ENCODE data around the gene VCL. TPM values are rescaled to one million over a fixed set of nuclear protein-coding genes. Genes with fewer than 3 reads are reported as not detected.
"Not testable (repeated sequence)": the region's sequence is repeated elsewhere in the genome, so short reads cannot be mapped to it uniquely, and the experiment has no call there.

The VCL gene
- polyA plus RNA-seq, 2 donors = 25.0 to 41.4 TPM

GRCh38 chr10:74021248-74022055 is 23.5 kb downstream of the VCL start:
- Histone ChIP-seq H3K36me3 (ENCODE audit: control insufficient read depth in 2 of 2, insufficient read depth in 2 of 2, low read length in 1 of 2) (no peaks in the 10 kb centered on the region), H3K4me1 (ENCODE audit: control insufficient read depth in 2 of 2, insufficient read depth in 2 of 2, low read length in 1 of 2) (peaks cover 0 to 2% of the 10 kb centered on the region in 2 donors), H3K27ac (ENCODE audit: low read depth in 2 of 2, low read length in 1 of 2) (no peak overlapping the region), H3K27me3 (ENCODE audit: control insufficient read depth in 1 of 2, insufficient read depth in 2 of 2, low read length in 2 of 2) (no peaks in the 10 kb centered on the region), H3K4me3 (ENCODE audit: low read depth in 1 of 2, low read length in 2 of 2) (no peak overlapping the region), H3K9me3 (ENCODE audit: control insufficient read depth in 2 of 2, insufficient read depth in 1 of 2, low read depth in 1 of 2, low read length in 1 of 2) (no peaks in the 10 kb centered on the region)
- WGBS, 2 donors = 43 to 51% methylated on average over 4 of the region's 4 CpGs

- H3K4me1 ChIP-seq (ENCODE audit: control insufficient read depth in 2 of 2, insufficient read depth in 2 of 2, low read length in 1 of 2) = peaks cover 0 to 2% of the 10 kb centered on the region in 2 donors
- no peaks in the 10 kb centered on the region for H3K27me3 ChIP-seq (ENCODE audit: control insufficient read depth in 1 of 2, insufficient read depth in 2 of 2, low read length in 2 of 2)
- no peak overlapping the region for H3K27ac ChIP-seq (ENCODE audit: low read depth in 2 of 2, low read length in 1 of 2)
- no peaks in the 10 kb centered on the region for H3K36me3 ChIP-seq (ENCODE audit: control insufficient read depth in 2 of 2, insufficient read depth in 2 of 2, low read length in 1 of 2)
- H3K4me3 ChIP-seq (ENCODE audit: low read depth in 1 of 2, low read length in 2 of 2) = no peak overlapping the region
- 68 to 82% methylated on average over 5 of the region's 5 CpGs for WGBS, 2 donors
- H3K9me3 ChIP-seq (ENCODE audit: control insufficient read depth in 2 of 2, insufficient read depth in 1 of 2, low read depth in 1 of 2, low read length in 1 of 2) = no peaks in the 10 kb centered on the region
Observed at GRCh38 chr10:74022926-74023629, 25.2 kb downstream of the VCL start.

GRCh38 chr10:74024600-74024999 is 26.7 kb downstream of the VCL start:
- H3K4me1 ChIP-seq (ENCODE audit: control insufficient read depth in 2 of 2, insufficient read depth in 2 of 2, low read length in 1 of 2) = no peaks in the 10 kb centered on the region
- no peaks in the 10 kb centered on the region for H3K9me3 ChIP-seq (ENCODE audit: control insufficient read depth in 2 of 2, insufficient read depth in 1 of 2, low read depth in 1 of 2, low read length in 1 of 2)
- H3K27me3 ChIP-seq (ENCODE audit: control insufficient read depth in 1 of 2, insufficient read depth in 2 of 2, low read length in 2 of 2) = no peaks in the 10 kb centered on the region

GRCh38 chr10:74025380-74025978 is 27.6 kb downstream of the VCL start:
- Histone ChIP-seq H3K27me3 (ENCODE audit: control insufficient read depth in 1 of 2, insufficient read depth in 2 of 2, low read length in 2 of 2) (no peaks in the 10 kb centered on the region), H3K9me3 (ENCODE audit: control insufficient read depth in 2 of 2, insufficient read depth in 1 of 2, low read depth in 1 of 2, low read length in 1 of 2) (no peaks in the 10 kb centered on the region), H3K4me1 (ENCODE audit: control insufficient read depth in 2 of 2, insufficient read depth in 2 of 2, low read length in 1 of 2) (no peaks in the 10 kb centered on the region), H3K36me3 (ENCODE audit: control insufficient read depth in 2 of 2, insufficient read depth in 2 of 2, low read length in 1 of 2) (no peaks in the 10 kb centered on the region), H3K4me3 (ENCODE audit: low read depth in 1 of 2, low read length in 2 of 2) (no peak overlapping the region), H3K27ac (ENCODE audit: low read depth in 2 of 2, low read length in 1 of 2) (no peak overlapping the region)
- WGBS, 2 donors = 67 to 73% methylated on average over 5 of the region's 5 CpGs

More at GRCh38 chr10:74024600-74024999, 26.7 kb downstream of the VCL start:
- Histone ChIP-seq H3K4me3 (ENCODE audit: low read depth in 1 of 2, low read length in 2 of 2) (no peak overlapping the region), H3K27ac (ENCODE audit: low read depth in 2 of 2, low read length in 1 of 2) (no peak overlapping the region), H3K36me3 (ENCODE audit: control insufficient read depth in 2 of 2, insufficient read depth in 2 of 2, low read length in 1 of 2) (no peaks in the 10 kb centered on the region)

- no peaks in the 10 kb centered on the region for H3K9me3 ChIP-seq (ENCODE audit: control insufficient read depth in 2 of 2, insufficient read depth in 1 of 2, low read depth in 1 of 2, low read length in 1 of 2)
- no peak overlapping the region for H3K4me3 ChIP-seq (ENCODE audit: low read depth in 1 of 2, low read length in 2 of 2)
- no peaks in the 10 kb centered on the region for H3K4me1 ChIP-seq (ENCODE audit: control insufficient read depth in 2 of 2, insufficient read depth in 2 of 2, low read length in 1 of 2)
- H3K36me3 ChIP-seq (ENCODE audit: control insufficient read depth in 2 of 2, insufficient read depth in 2 of 2, low read length in 1 of 2) = no peaks in the 10 kb centered on the region
- H3K27me3 ChIP-seq (ENCODE audit: control insufficient read depth in 1 of 2, insufficient read depth in 2 of 2, low read length in 2 of 2) = no peaks in the 10 kb centered on the region
- no peak overlapping the region for H3K27ac ChIP-seq (ENCODE audit: low read depth in 2 of 2, low read length in 1 of 2)
- 47 to 50% methylated on average over 3 of the region's 3 CpGs for WGBS, 2 donors
Observed at GRCh38 chr10:74026428-74027015, 28.6 kb downstream of the VCL start.

GRCh38 chr10:74027702-74028101 is 29.8 kb downstream of the VCL start:
- Histone ChIP-seq H3K4me1 (ENCODE audit: control insufficient read depth in 2 of 2, insufficient read depth in 2 of 2, low read length in 1 of 2) (no peaks in the 10 kb centered on the region), H3K36me3 (ENCODE audit: control insufficient read depth in 2 of 2, insufficient read depth in 2 of 2, low read length in 1 of 2) (no peaks in the 10 kb centered on the region), H3K27me3 (ENCODE audit: control insufficient read depth in 1 of 2, insufficient read depth in 2 of 2, low read length in 2 of 2) (no peaks in the 10 kb centered on the region), H3K9me3 (ENCODE audit: control insufficient read depth in 2 of 2, insufficient read depth in 1 of 2, low read depth in 1 of 2, low read length in 1 of 2) (no peaks in the 10 kb centered on the region), H3K27ac (ENCODE audit: low read depth in 2 of 2, low read length in 1 of 2) (no peak overlapping the region), H3K4me3 (ENCODE audit: low read depth in 1 of 2, low read length in 2 of 2) (no peak overlapping the region)
- 95 to 96% methylated on average over 2 of the region's 2 CpGs for WGBS, 2 donors

- 85 to 97% methylated on average over 1 of the region's 1 CpG for WGBS, 2 donors
- no peaks in the 10 kb centered on the region for H3K9me3 ChIP-seq (ENCODE audit: control insufficient read depth in 2 of 2, insufficient read depth in 1 of 2, low read depth in 1 of 2, low read length in 1 of 2)
Observed at GRCh38 chr10:74029943-74030342, 32.0 kb downstream of the VCL start.

GRCh38 chr10:74032208-74032607 is 34.3 kb downstream of the VCL start:
- not testable (repeated sequence) for H3K36me3 ChIP-seq (ENCODE audit: control insufficient read depth in 2 of 2, insufficient read depth in 2 of 2, low read length in 1 of 2); H3K27me3 ChIP-seq (ENCODE audit: control insufficient read depth in 1 of 2, insufficient read depth in 2 of 2, low read length in 2 of 2); H3K27ac ChIP-seq (ENCODE audit: low read depth in 2 of 2, low read length in 1 of 2); H3K4me3 ChIP-seq (ENCODE audit: low read depth in 1 of 2, low read length in 2 of 2); H3K4me1 ChIP-seq (ENCODE audit: control insufficient read depth in 2 of 2, insufficient read depth in 2 of 2, low read length in 1 of 2); H3K9me3 ChIP-seq (ENCODE audit: control insufficient read depth in 2 of 2, insufficient read depth in 1 of 2, low read depth in 1 of 2, low read length in 1 of 2)
- 49 to 55% methylated on average over 1 of the region's 1 CpG for WGBS, 2 donors

More at GRCh38 chr10:74029943-74030342, 32.0 kb downstream of the VCL start:
- Histone ChIP-seq H3K27me3 (ENCODE audit: control insufficient read depth in 1 of 2, insufficient read depth in 2 of 2, low read length in 2 of 2) (no peaks in the 10 kb centered on the region), H3K36me3 (ENCODE audit: control insufficient read depth in 2 of 2, insufficient read depth in 2 of 2, low read length in 1 of 2) (no peaks in the 10 kb centered on the region), H3K4me1 (ENCODE audit: control insufficient read depth in 2 of 2, insufficient read depth in 2 of 2, low read length in 1 of 2) (no peaks in the 10 kb centered on the region), H3K27ac (ENCODE audit: low read depth in 2 of 2, low read length in 1 of 2) (no peak overlapping the region), H3K4me3 (ENCODE audit: low read depth in 1 of 2, low read length in 2 of 2) (no peak overlapping the region)

GRCh38 chr10:74032900-74033655 is 35.2 kb downstream of the VCL start:
- H3K9me3 ChIP-seq (ENCODE audit: control insufficient read depth in 2 of 2, insufficient read depth in 1 of 2, low read depth in 1 of 2, low read length in 1 of 2) = no peaks in the 10 kb centered on the region
- WGBS, 2 donors = 71 to 75% methylated on average over 3 of the region's 3 CpGs
- H3K4me3 ChIP-seq (ENCODE audit: low read depth in 1 of 2, low read length in 2 of 2) = no peak overlapping the region
- no peaks in the 10 kb centered on the region for H3K36me3 ChIP-seq (ENCODE audit: control insufficient read depth in 2 of 2, insufficient read depth in 2 of 2, low read length in 1 of 2)
- H3K4me1 ChIP-seq (ENCODE audit: control insufficient read depth in 2 of 2, insufficient read depth in 2 of 2, low read length in 1 of 2) = no peaks in the 10 kb centered on the region
- no peak overlapping the region for H3K27ac ChIP-seq (ENCODE audit: low read depth in 2 of 2, low read length in 1 of 2)
- no peaks in the 10 kb centered on the region for H3K27me3 ChIP-seq (ENCODE audit: control insufficient read depth in 1 of 2, insufficient read depth in 2 of 2, low read length in 2 of 2)
